ENCODE measurements around the gene DNAJB8.

The DNAJB8 gene

DNA sequence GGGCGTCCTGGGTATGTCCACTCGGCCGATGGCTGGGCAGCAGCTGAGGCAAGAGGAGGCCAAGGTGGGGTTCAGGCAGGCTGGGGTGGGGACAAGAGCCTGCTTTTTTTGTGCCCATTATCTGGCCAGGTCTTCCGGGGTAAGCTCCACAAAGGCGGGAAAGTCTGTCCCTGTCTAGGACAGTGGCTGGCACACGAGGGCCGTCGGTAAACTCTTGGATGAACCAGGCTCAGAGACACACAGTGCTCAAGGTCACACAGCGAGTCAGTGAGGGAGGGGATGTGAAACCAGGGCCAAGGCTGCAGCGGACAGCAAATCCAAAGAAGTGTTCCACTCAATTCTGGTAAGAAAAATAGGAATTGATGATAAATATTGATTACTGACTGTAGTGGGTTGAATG lies 2.9 kb downstream of the DNAJB8 start:
- DNase-seq, result no peak

DNA sequence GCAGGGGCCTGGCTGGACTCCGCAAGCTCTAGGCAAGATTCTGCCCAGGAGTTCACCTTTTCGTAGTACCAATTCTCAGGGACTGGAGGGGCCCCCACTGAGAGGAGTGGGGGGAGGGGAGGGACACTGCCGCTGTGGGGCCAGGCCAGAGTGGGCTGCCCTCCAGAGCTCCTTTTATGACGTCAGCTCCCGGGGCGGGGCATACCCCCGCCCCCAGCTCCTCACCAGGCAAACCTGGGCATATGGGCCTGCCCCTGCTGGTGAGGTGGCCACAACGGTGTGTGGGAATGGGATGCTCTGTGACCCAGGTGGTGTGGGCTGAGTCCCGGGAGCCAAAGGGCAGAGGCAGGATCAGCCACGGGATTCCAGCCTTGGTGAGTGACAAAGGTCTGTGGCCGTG lies 3.3 kb downstream of the DNAJB8 start:
- no peak for DNase-seq

- DNase-seq, result no peak
Measured at GRCh38 chr3:128462931-128463330, 3.8 kb downstream of the DNAJB8 start.

GRCh38 chr3:128462341-128462910 lies 4.3 kb downstream of the DNAJB8 start:
- no peak for DNase-seq

GRCh38 chr3:128461731-128462130 lies 5.0 kb downstream of the DNAJB8 start:
- DNase-seq, result no peak

DNA sequence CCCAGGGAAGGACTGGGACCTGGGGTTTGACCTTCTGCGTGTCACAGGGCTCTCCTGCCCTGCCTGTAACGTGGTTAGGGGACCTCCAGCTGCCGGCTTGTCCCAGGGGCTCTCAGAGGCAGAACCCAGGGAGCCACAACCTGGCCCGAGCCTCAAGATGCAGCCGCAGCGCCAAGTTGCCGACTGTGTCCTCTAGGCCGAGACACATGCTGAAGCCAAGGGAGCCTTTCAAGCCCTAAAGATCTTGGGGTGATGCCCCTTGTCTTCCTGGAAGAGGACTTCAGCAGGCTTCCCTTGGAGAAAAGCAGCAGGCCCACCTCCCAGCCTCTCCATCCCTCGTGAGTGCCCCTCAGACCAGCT lies 7.2 kb downstream of the DNAJB8 start:
- no peak for DNase-seq

DNA sequence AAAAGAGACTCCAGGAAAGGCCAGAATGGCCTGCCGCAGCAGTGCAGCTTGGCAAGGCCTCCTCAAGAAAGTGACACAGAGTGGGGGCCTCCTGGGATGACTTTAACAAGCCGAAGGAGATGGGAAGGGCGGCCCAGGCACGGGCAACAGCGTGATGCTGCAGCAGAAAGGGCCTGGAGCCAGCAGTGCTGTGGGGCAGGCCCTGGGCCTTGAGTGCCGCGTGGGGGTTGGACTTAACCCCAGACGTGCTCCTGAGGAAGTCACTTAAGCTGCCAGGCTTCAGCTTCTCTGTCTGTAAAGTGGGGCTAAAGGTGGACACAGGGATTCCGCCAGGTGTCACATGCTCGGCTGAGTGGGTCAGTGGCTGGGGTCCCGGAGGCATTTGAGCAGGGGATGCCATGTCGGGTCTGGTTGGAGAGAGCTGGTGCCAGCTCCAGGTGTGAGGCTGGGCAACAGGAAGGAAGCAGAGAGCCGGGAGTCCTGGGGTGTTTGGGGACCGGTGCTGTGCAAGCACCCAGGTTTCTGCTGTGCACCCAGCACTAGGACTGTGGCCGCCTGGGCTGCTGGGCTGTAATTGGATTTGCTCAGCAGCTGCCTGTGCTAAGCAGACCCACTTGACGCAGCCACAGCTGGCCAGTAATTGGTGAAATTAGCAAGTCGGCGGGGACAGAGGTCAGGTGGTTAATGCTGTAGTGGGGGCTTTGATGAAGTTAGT lies 7.8 kb downstream of the DNAJB8 start:
- no peak for DNase-seq

DNA sequence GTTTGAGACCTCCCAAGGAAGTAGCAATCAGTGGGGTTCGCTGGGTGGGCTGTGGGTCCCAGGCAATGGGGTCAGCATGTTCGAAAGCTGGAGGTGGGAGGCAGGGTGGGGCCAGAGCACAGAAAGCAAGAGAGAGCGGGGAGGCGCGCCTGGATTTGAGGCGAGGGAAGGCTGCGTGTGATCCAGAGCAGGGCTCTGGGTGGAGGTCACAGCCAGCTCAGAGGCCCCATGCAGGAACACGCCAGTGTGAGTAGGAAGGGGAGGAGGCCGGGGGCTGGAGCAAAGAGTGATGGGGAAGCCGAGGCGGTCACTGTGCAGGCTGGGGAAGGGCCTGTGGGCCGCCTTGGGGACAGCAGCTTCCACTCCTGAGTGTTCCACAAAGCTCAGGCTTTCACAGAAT lies 8.8 kb downstream of the DNAJB8 start:
- DNase-seq, result no peak

DNA sequence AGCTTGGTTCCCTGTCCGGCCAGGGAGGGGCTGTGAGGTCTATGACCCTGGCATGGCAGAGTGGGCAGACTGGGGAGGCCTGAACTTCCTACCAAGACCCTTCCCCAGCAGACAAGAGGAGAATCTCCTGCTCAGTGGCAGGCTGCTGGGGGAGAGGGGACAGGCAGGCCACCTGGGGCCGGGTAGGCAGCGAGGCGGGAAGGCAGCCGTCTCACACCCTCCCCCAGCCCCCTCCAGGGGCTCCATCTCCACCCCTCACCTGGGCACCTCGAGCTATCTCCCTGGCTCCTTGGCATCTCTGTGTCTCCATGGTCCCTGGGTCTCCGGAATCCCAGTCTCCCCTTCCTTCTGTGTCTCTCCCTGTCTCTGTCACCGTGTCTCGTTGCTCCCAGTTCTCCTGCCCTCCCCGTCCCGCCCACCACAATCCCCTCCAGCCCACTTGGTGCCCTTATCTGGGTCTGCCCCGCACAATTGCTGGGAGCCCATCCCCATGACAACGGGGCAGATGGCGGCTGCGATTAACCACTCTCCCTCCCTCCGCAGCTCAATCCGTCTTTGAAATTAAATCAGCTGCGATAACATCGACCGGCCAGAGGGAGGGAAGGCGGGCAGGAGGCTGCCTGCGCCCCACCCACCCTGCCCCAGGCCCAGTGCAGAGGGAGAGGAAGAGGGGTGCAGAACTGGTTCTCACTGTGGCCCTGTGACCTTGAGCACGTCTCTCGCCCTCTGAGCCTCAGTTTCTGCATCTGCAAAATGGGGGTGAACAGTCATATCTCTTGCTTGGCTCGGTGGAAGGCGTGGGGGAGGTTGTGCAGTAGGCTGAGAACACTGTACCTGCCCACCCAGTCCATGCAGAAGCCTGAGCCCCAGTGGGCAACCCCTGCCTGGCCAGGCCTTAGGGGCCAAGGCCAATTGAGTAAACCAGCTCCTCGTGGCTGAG lies 9.6 kb downstream of the DNAJB8 start:
- no peak for DNase-seq

GRCh38 chr3:128455786-128456748 lies 10.6 kb downstream of the DNAJB8 start:
- DNase-seq, result no peak

DNA sequence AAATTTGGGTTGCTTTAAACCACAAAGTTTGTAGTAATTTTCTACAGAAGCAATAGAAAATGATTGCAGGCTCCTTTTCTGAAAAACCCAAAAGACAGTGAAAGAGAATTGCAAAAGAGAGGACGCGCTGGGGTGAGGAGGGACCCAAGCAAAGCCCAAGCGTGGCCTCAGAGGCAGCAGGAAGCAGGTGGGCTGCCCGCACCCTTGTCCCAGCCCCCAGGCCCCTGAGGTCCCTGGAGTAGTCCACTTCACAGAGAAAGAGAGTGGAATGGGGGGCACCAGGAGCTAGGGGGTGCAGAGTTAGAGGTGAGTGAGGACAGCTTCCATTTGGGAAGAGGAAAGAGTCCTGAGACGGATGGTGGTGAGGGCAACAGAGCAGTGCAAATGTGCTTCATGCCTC lies 11.6 kb downstream of the DNAJB8 start:
- DNase-seq, result no peak

DNA sequence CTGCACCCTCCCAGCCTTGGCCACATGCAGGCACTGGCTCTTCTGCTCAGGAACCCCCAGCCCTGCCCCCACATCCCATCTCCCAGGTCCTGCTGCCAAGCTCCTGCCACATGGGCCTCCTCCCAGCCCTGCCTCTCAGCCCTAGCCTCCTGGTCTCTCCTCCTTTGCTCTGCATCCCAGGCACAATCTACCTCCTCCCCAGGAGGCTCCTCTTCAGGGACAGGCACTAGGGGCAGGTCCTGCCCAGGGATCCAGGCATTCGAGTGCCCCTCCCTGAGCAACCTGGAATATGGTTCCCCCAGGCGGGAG lies 12.4 kb downstream of the DNAJB8 start:
- no peak for DNase-seq

DNA sequence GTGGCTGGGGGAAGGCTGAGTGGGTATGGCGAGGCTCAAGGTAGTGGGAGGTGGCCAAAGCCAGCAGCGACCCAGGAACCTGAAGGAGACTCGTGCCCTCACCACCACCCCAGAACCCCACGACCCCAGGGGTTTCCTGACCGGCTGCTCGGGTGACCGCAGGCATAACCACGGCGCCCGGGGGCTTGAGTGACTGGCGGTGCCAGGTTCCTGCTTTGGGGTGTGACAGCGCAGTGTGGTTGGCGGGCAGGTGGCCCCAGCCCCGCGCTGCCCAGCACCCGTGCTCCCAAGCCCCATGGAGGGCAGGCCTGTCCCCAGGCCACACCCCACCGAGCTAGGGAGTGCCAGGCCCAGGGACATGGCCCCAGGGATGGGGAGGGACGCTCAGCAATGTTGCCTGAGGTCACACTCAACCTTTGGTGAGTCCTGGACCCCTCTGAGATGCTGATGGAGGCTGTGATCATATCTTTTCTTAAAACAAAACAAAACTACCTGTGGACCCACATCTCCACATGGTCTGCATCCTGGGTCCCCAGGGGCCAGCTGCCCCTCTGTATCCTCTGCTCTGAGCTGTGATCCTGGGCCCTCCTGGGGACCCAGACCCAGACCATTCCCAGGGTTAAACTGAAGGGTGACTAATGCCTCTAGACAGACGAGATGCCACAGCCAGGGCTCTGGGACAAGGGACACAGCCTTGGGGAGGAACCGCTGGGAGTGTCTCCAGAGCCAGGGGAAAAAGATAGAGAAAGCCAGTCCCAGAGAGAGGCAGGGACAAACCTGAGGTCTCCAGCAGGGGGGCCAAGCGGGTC lies 13.0 kb downstream of the DNAJB8 start:
- DNase-seq, result no peak

DNA sequence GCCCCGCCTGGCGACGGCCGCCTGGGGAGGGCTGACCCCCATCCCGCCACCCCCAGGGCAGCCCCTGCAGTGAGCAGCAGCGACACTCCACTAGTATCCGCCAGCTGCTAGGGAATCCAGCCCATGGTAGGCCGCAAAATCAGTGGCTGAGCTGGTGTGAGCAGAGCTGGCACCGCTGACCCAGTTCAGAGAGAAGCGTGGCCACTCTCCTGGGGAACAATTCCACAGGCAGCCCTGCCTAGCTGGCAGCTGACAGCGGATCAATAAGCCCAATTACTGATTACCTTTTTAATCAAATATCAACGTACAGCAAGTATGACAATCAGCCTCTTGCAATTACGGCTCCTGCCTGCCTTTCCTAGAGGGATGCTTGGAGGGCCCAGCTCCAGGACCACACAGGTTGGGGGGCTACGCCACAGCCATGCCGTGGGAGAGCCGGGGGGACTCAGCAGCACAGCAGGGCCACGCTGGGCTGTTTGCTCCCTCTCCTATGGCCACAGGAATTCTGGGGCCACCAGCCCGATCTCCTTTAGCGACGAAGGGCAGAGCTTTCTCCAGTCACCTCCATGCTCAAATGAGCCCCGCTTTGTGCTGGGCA lies 13.9 kb downstream of the DNAJB8 start:
- DNase-seq, result no peak

DNA sequence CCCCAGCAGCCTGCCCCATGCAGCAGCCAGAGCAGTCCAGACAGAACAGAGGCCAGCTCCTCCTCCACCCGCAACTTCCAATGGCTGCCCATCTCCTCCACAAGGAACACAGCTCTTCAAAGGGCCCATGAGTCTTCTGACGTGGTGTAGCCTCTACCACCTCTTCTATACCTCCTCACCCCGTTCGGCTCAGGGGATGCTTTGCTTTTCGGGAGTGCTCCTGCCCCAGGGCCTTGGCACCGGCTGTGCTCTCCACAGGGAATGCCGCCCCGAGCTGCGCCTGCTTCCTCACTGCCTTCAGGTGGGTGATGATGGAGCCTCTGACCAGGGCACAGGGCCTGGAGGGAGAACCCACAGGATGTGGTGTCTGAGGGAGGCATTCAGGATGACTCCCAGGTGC lies 14.6 kb downstream of the DNAJB8 start:
- DNase-seq, result no peak

- DNase-seq, result no peak
Measured at GRCh38 chr3:128449111-128449638, 17.5 kb downstream of the DNAJB8 start.

GRCh38 chr3:128448491-128448890 lies 18.2 kb downstream of the DNAJB8 start:
- no peak for DNase-seq

DNA sequence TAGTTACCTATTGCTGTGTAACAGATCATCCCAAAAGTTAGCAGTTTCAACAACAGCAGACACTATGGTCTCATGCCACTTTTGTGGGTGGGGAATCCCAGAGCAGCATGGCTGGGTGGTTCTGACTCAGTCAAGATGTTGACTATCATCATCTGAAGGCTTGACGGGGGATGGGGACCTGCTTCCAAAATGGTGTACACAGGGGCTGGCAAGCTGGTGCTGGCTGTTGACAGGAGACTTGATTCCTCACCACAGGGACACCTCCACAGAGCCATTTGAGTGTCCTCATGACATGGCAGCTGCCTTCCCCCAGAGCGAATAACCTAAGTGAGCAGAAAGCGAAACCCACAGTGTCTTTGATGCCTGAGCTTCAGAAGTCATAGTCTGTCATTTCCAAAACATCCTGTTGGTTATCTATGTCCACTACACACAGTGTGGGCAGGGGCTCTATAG lies 19.1 kb downstream of the DNAJB8 start:
- no peak for DNase-seq

- no peak for DNase-seq
Measured at GRCh38 chr3:128446821-128447220, 19.9 kb downstream of the DNAJB8 start.

- no peak for DNase-seq
Measured at GRCh38 chr3:128445357-128445756, 21.3 kb downstream of the DNAJB8 start.

GRCh38 chr3:128443771-128444170 lies 22.9 kb downstream of the DNAJB8 start:
- no peak for DNase-seq
